GM06990 (cell line): ENCODE results near the gene CLSTN2.

Experiments
- DNase-seq: peaks from one replicate; pipeline ENCODE4 v3.0.0-alpha.2; 2011; ENCODE audit not compliant: insufficient read length; ENCODE audit errors: extremely low read depth
- H3K27me3 ChIP-seq: replicated peaks from 2 replicates; pipeline ENCODE4 v1.6.0; 2011; ENCODE audit warnings: low read length; ENCODE audit not compliant: control insufficient read depth, insufficient read depth
- H3K36me3 ChIP-seq: 2 replicates; pipeline ENCODE4 v1.5.1; 2011; ENCODE audit warnings: low read length; ENCODE audit not compliant: control insufficient read depth, insufficient read depth
- H3K4me3 ChIP-seq: replicated peaks from 2 replicates; pipeline ENCODE4 v1.5.1; 2011; ENCODE audit warnings: low read depth, mild to moderate bottlenecking, control low read depth, low read length
- TF ChIP-seq, protein P1 (sequence below): IDR thresholded peaks from 2 replicates; pipeline ENCODE4 v1.5.1; 2011; ENCODE audit warnings: low read length, control low read depth, mild to moderate bottlenecking, inconsistent platforms; ENCODE audit not compliant: insufficient read depth, poor library complexity, severe bottlenecking

The CLSTN2 gene

DNA sequence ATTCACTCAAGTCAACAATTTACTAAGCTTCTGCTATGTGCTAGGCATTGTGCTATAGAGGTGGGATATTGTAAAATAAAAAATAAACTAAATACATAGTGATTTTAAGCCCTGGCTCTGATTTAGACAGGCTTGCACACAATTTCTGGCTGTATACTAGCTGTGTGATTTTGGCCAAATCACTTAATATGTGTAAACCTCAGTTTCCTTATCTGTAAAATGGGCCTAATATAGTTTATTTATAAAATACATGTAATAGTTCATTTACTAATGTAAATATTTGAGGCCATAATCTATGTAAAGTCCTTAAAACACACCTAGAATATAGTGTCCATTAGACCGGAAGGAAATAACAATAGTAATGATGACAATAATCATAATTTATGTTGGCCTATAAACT is 363.1 kb downstream of the CLSTN2 start:
- Histone ChIP-seq H3K36me3 (no peaks in the 10 kb centered on the region), H3K27me3 (no peaks in the 10 kb centered on the region), H3K4me3 (no peak overlapping the region)
- TF ChIP-seq, protein P1, sequence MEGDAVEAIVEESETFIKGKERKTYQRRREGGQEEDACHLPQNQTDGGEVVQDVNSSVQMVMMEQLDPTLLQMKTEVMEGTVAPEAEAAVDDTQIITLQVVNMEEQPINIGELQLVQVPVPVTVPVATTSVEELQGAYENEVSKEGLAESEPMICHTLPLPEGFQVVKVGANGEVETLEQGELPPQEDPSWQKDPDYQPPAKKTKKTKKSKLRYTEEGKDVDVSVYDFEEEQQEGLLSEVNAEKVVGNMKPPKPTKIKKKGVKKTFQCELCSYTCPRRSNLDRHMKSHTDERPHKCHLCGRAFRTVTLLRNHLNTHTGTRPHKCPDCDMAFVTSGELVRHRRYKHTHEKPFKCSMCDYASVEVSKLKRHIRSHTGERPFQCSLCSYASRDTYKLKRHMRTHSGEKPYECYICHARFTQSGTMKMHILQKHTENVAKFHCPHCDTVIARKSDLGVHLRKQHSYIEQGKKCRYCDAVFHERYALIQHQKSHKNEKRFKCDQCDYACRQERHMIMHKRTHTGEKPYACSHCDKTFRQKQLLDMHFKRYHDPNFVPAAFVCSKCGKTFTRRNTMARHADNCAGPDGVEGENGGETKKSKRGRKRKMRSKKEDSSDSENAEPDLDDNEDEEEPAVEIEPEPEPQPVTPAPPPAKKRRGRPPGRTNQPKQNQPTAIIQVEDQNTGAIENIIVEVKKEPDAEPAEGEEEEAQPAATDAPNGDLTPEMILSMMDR = no peak
- no peak for DNase-seq

DNA sequence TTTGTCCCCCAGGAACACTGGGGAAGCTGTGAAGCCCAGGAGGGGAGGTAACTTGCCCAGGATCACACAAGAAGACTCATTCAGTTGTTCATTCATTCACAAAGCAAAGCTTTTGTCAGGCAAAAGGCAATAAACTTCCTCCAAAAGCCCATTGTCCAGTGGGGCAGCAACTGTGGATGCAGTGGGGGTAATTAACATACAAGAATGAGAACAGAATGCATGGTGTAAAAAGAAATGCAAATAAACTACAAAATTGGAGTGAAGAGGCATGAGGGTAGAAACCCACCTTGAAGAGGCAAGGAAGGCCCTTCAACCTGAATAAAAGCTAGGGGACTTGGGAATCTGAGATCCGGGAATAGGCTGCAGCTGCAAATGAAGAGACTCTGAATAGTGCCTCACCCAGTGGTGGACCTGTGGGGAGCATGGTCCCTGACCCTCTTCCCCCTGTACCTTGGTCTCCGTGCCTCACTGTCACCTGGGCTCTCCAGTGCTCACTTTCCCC is 363.6 kb downstream of the CLSTN2 start:
- no peaks in the 10 kb centered on the region for H3K36me3 ChIP-seq
- TF ChIP-seq, protein P1 = no peak
- no peak overlapping the region for H3K4me3 ChIP-seq
- no peak for DNase-seq
- H3K27me3 ChIP-seq = no peaks in the 10 kb centered on the region

DNA sequence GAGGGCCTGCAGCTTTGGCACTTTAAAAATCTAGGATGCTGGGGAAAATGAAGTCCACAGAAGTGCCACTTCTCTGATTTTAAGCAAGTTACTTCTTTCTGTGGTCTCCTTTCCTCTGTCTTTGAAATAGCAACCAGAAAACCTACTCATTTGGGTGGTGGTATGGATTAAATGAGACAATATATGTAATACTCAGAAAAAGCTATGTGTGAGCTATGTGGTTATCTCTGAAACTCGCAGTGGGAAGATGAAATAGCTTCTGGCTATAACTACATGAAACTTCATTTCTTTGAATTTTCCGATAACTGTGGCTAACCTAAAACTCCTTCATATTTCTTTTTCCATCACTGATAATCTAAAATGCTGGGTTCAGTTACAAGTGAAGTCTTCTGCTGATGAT is 368.9 kb downstream of the CLSTN2 start:
- Histone ChIP-seq H3K27me3 (no peaks in the 10 kb centered on the region), H3K36me3 (no peaks in the 10 kb centered on the region), H3K4me3 (no peak overlapping the region)
- TF ChIP-seq, protein P1 = no peak
- no peak for DNase-seq

DNA sequence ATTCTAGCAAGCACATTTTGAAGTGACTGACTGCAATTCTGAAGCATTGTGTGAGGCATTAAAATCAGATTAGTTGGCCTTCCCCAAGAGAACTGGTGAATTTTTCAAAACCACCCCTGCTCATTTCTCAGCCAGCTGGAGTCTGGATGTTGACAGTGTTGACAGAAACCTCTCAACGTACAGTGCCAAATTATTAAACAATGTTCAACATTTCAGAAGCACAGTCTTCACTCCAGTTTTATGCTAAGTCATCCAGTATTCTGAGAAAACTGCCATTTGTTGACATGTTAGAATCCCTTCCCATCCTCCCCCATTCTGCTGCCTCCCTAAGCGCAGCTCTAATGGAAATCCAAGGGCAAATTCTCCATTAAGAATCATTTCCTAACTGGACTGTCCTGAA is 373.6 kb downstream of the CLSTN2 start:
- no peak overlapping the region for H3K4me3 ChIP-seq
- no peaks in the 10 kb centered on the region for H3K36me3 ChIP-seq
- TF ChIP-seq, protein P1 = no peak
- H3K27me3 ChIP-seq = no peaks in the 10 kb centered on the region
- no peak for DNase-seq

DNA sequence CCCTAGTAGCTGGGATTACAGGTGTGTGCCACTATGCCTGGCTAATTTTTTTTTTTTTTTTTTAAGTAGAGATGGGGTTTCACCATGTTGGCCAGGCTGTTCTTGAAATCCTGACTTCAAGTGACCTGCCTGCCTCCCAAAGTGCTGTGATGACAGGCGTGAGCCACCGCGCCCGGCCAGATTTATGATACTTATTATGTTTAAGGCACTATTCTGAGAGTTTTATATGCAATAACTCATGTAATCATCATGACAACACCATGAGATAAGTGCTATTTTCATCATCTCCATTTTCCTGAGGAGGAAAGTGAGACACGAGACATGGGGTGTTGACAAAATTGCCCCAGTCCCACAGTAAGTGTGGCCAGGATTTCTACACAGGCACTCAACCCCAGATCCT is 376.4 kb downstream of the CLSTN2 start:
- Histone ChIP-seq H3K4me3 (no peak overlapping the region), H3K36me3 (no peaks in the 10 kb centered on the region), H3K27me3 (no peaks in the 10 kb centered on the region; the same call in 1 of the 2 replicates)
- TF ChIP-seq, protein P1 = no peak
- no peak for DNase-seq

DNA sequence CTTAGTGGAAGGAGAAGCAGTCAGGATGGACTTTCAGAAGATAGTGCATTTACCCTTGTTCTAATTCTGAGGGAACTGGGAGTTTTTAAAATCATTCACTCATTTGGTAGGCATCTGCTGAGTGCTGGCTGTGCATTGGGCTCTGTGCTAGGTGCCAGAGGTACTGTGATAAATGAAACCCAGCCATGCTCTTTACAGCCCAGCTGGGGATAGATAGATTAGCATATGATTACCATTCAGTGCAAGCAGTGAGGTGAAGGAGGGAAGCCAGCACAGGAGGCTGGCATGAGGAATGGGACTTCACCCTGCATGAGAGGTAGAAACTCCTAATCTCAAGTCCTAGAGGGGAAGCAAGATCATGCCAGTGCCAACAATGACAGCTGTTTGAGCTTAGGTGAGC is 381.0 kb downstream of the CLSTN2 start:
- no peak for DNase-seq
- TF ChIP-seq, protein P1 = no peak
- H3K36me3 ChIP-seq = no peaks in the 10 kb centered on the region
- H3K27me3 ChIP-seq = no peaks in the 10 kb centered on the region; the same call in 1 of the 2 replicates
- no peak overlapping the region for H3K4me3 ChIP-seq
